Measurements from ENCODE around the gene DNAH12. TPM values are rescaled to one million over a fixed set of nuclear protein-coding genes. Genes with fewer than 3 reads are reported as not detected.

DNAH12 gene
- total and polyA plus RNA-seq, 2 donors (not counting 1 experiment from before 2014, with no cell fraction given), result 0.12 to 0.17 TPM

DNA sequence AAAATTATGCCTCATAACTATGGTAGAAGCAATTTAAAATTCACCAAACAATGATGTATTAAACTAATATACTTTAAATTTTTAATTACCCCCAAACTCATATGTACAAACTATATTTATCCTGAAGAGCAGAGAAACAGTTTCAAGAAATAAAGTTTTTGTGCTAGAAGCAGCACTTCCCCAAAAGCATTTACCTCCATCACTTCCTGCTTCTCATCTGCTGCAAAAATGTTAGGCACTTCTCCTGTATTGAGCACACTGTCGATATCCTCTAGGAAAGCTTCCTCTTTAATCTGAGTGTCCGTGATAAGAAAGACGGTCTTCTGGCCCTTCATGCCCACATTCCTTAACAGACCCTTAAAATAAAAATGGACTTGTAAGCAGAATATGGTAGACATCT, 150.2 kb downstream of the DNAH12 start:
- Histone ChIP-seq H3K4me1 (ENCODE audit: control insufficient read depth, extremely low read depth, insufficient read depth, low read length) (no peaks in the 10 kb centered on the region), H3K36me3 (ENCODE audit: control insufficient read depth, insufficient read depth, low read length) (no peaks in the 10 kb centered on the region), H3K9me3 (ENCODE audit: control insufficient read depth, insufficient read depth, low read depth, low read length) (no peaks in the 10 kb centered on the region), H3K9ac (ENCODE audit: insufficient read depth, low read length) (no peak overlapping the region), H3K4me2 (ENCODE audit: extremely low read depth, insufficient read depth, low read length) (no peak overlapping the region), H3K27ac (ENCODE audit: insufficient read depth, low read length) (no peak overlapping the region), H4K20me1 (ENCODE audit: control insufficient read depth, extremely low read depth, insufficient read depth, low read length) (no peaks in the 10 kb centered on the region), H3K79me2 (ENCODE audit: control insufficient read depth, insufficient read depth, low read length) (no peaks in the 10 kb centered on the region), H3K4me3 (replicated peaks in 1 of 4; ENCODE audit: control extremely low read depth in 1 of 4, insufficient read depth in 1 of 4, low read depth in 3 of 4, low read length in 4 of 4) (no peak overlapping the region), H3K27me3 (ENCODE audit: control insufficient read depth, insufficient read depth, low read length) (no peaks in the 10 kb centered on the region), H2AFZ (ENCODE audit: low read length) (no peak overlapping the region)
- DNase-seq (ENCODE audit: low read depth in 2 of 2), result no peak
- TF ChIP-seq, protein P1, sequence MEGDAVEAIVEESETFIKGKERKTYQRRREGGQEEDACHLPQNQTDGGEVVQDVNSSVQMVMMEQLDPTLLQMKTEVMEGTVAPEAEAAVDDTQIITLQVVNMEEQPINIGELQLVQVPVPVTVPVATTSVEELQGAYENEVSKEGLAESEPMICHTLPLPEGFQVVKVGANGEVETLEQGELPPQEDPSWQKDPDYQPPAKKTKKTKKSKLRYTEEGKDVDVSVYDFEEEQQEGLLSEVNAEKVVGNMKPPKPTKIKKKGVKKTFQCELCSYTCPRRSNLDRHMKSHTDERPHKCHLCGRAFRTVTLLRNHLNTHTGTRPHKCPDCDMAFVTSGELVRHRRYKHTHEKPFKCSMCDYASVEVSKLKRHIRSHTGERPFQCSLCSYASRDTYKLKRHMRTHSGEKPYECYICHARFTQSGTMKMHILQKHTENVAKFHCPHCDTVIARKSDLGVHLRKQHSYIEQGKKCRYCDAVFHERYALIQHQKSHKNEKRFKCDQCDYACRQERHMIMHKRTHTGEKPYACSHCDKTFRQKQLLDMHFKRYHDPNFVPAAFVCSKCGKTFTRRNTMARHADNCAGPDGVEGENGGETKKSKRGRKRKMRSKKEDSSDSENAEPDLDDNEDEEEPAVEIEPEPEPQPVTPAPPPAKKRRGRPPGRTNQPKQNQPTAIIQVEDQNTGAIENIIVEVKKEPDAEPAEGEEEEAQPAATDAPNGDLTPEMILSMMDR (conservative IDR thresholded peaks at IDR 0.05 in 1 of 2, IDR thresholded peaks at IDR 0.05 in 1 of 2; ENCODE audit: low read depth in 1 of 2, low read length in 2 of 2), result no peak
- no peak for TF ChIP-seq EZH2 (IDR thresholded peaks at IDR 0.05; ENCODE audit: low read length, missing control alignments)

DNA sequence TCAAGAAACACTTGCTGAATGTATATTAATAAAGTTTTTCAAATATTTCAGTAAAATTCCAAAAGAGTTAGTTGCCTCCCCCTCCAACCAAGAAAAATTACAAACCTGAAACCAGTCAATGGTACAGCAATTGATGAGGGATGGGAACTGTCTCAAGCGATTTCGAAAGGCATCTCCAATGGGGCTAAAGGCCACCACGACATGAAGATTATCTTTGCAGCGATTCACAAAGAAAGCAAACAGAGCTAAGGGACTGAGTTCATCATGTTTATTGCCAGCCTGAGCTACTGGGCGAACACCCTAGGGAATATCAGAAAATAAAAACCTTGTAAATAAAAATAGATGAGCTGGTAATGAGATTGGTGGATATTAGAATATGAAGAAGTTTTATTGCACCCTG, 152.4 kb downstream of the DNAH12 start:
- H3K9ac ChIP-seq (ENCODE audit: insufficient read depth, low read length), result no peak overlapping the region
- TF ChIP-seq, protein P1 (conservative IDR thresholded peaks at IDR 0.05 in 1 of 2, IDR thresholded peaks at IDR 0.05 in 1 of 2; ENCODE audit: low read depth in 1 of 2, low read length in 2 of 2), result no peak
- no peak for TF ChIP-seq EZH2 (IDR thresholded peaks at IDR 0.05; ENCODE audit: low read length, missing control alignments)
- H4K20me1 ChIP-seq (ENCODE audit: control insufficient read depth, extremely low read depth, insufficient read depth, low read length), result no peaks in the 10 kb centered on the region
- no peaks in the 10 kb centered on the region for H3K4me1 ChIP-seq (ENCODE audit: control insufficient read depth, extremely low read depth, insufficient read depth, low read length)
- no peak overlapping the region for H3K4me2 ChIP-seq (ENCODE audit: extremely low read depth, insufficient read depth, low read length)
- H3K36me3 ChIP-seq (ENCODE audit: control insufficient read depth, insufficient read depth, low read length), result no peaks in the 10 kb centered on the region
- H3K9me3 ChIP-seq (ENCODE audit: control insufficient read depth, insufficient read depth, low read depth, low read length), result no peaks in the 10 kb centered on the region
- H2AFZ ChIP-seq (ENCODE audit: low read length), result no peak overlapping the region
- no peak overlapping the region for H3K4me3 ChIP-seq (replicated peaks in 1 of 4; ENCODE audit: control extremely low read depth in 1 of 4, insufficient read depth in 1 of 4, low read depth in 3 of 4, low read length in 4 of 4)
- H3K79me2 ChIP-seq (ENCODE audit: control insufficient read depth, insufficient read depth, low read length), result no peaks in the 10 kb centered on the region
- H3K27ac ChIP-seq (ENCODE audit: insufficient read depth, low read length), result no peak overlapping the region
- no peak for DNase-seq (ENCODE audit: low read depth in 2 of 2)
- H3K27me3 ChIP-seq (ENCODE audit: control insufficient read depth, insufficient read depth, low read length), result no peaks in the 10 kb centered on the region

GRCh38 chr3:57389271-57389670, 154.9 kb downstream of the DNAH12 start:
- no peak overlapping the region for H3K4me3 ChIP-seq (replicated peaks in 1 of 4; ENCODE audit: control extremely low read depth in 1 of 4, insufficient read depth in 1 of 4, low read depth in 3 of 4, low read length in 4 of 4)
- H3K9ac ChIP-seq (ENCODE audit: insufficient read depth, low read length), result no peak overlapping the region
- no peak overlapping the region for H2AFZ ChIP-seq (ENCODE audit: low read length)
- no peaks in the 10 kb centered on the region for H3K9me3 ChIP-seq (ENCODE audit: control insufficient read depth, insufficient read depth, low read depth, low read length)
- H3K36me3 ChIP-seq (ENCODE audit: control insufficient read depth, insufficient read depth, low read length), result no peaks in the 10 kb centered on the region
- TF ChIP-seq EZH2 (IDR thresholded peaks at IDR 0.05; ENCODE audit: low read length, missing control alignments), result no peak
- TF ChIP-seq, protein P1 (conservative IDR thresholded peaks at IDR 0.05 in 1 of 2, IDR thresholded peaks at IDR 0.05 in 1 of 2; ENCODE audit: low read depth in 1 of 2, low read length in 2 of 2), result no peak
- no peak for DNase-seq (ENCODE audit: low read depth in 2 of 2)
- H3K27ac ChIP-seq (ENCODE audit: insufficient read depth, low read length), result no peak overlapping the region
- no peaks in the 10 kb centered on the region for H3K79me2 ChIP-seq (ENCODE audit: control insufficient read depth, insufficient read depth, low read length)
- H4K20me1 ChIP-seq (ENCODE audit: control insufficient read depth, extremely low read depth, insufficient read depth, low read length), result no peaks in the 10 kb centered on the region
- no peak overlapping the region for H3K4me2 ChIP-seq (ENCODE audit: extremely low read depth, insufficient read depth, low read length)
- no peaks in the 10 kb centered on the region for H3K27me3 ChIP-seq (ENCODE audit: control insufficient read depth, insufficient read depth, low read length)
- no peaks in the 10 kb centered on the region for H3K4me1 ChIP-seq (ENCODE audit: control insufficient read depth, extremely low read depth, insufficient read depth, low read length)

Measured in fibroblast of lung (primary cell).